Loucy (cell line): ENCODE measurements around the gene MMAB.

ENCODE experiments used
- H2AFZ ChIP-seq: fragments of 200-600 bp; sonication (generic); 2 replicates; pipeline ENCODE4 v1.6.0; 2016; ENCODE audit warnings: antibody characterized with exemption, mild to moderate bottlenecking, low read length, moderate library complexity
- H3F3A ChIP-seq: fragments of 200-600 bp; 2 replicates; pipeline ENCODE4 v1.6.0; 2016; ENCODE audit warnings: antibody characterized with exemption, low read depth, mild to moderate bottlenecking
- H3K27me3 ChIP-seq: fragments of 200-600 bp; sonication (generic); 2 replicates; pipeline ENCODE4 v1.6.1; 2014; ENCODE audit warnings: low read length, mild to moderate bottlenecking; ENCODE audit not compliant: insufficient read depth, poor library complexity, severe bottlenecking
- H3K36me3 ChIP-seq: fragments of 200-600 bp; sonication (generic); 2 replicates; pipeline ENCODE4 v1.6.1; 2016; ENCODE audit warnings: low read length; ENCODE audit not compliant: insufficient read depth
- H3K4me1 ChIP-seq: fragments of 200-600 bp; sonication (generic); 2 replicates; pipeline ENCODE4 v1.5.1; 2014; ENCODE audit warnings: low read length, mild to moderate bottlenecking; ENCODE audit not compliant: insufficient read depth, poor library complexity, severe bottlenecking
- H3K4me2 ChIP-seq: fragments of 200-600 bp; sonication (generic); 2 replicates; pipeline ENCODE4 v1.6.0; 2014; ENCODE audit warnings: antibody characterized with exemption, low read length, low read depth, mild to moderate bottlenecking; ENCODE audit not compliant: poor library complexity, severe bottlenecking
- H3K4me3 ChIP-seq: fragments of 200-600 bp; sonication (generic); 2 replicates; pipeline ENCODE4 v1.5.1; 2014; ENCODE audit warnings: low read length, mild to moderate bottlenecking, mixed read lengths; ENCODE audit not compliant: poor library complexity, severe bottlenecking
- H3K79me2 ChIP-seq: fragments of 200-600 bp; sonication (generic); 2 replicates; pipeline ENCODE4 v1.6.1; 2014; ENCODE audit warnings: low read length; ENCODE audit not compliant: insufficient read depth
- H3K9ac ChIP-seq: fragments of 200-600 bp; sonication (generic); 2 replicates; pipeline ENCODE4 v1.6.0; 2014; ENCODE audit warnings: mild to moderate bottlenecking, low read depth, low read length, moderate library complexity; ENCODE audit not compliant: poor library complexity, severe bottlenecking
- H3K9me2 ChIP-seq: fragments of 200-600 bp; sonication (generic); replicated peaks from 2 replicates; pipeline ENCODE4 v1.6.1; 2016; ENCODE audit warnings: low read depth, low read length, mixed read lengths
- H3K9me3 ChIP-seq: fragments of 200-600 bp; sonication (generic); 2 replicates; pipeline ENCODE4 v1.6.1; 2014; ENCODE audit warnings: mild to moderate bottlenecking, antibody characterized with exemption, low read length, low read depth; ENCODE audit not compliant: insufficient read depth
- H4K20me1 ChIP-seq: fragments of 200-600 bp; sonication (generic); 2 replicates; pipeline ENCODE4 v1.6.0; 2014; ENCODE audit warnings: antibody characterized with exemption, low read length, mild to moderate bottlenecking; ENCODE audit not compliant: insufficient read depth, poor library complexity, severe bottlenecking
- CTCF ChIP-seq: fragments of 200-600 bp; sonication (generic); conservative IDR thresholded peaks from 2 replicates; pipeline ENCODE4 v1.5.1; 2014; ENCODE audit warnings: mild to moderate bottlenecking, antibody characterized with exemption, low read length
- EZH2phosphoT487 ChIP-seq: fragments of 200-600 bp; IDR thresholded peaks from 2 replicates; pipeline ENCODE4 v1.6.1; 2018; ENCODE audit warnings: antibody characterized with exemption, mild to moderate bottlenecking, moderate library complexity, borderline replicate concordance

The MMAB gene

GRCh38 chr12:109588461-109589239 lies 15.3 kb upstream of the MMAB start:
- H3K4me1 ChIP-seq: no peaks in the 10 kb centered on the region
- H3K9ac ChIP-seq: no peak overlapping the region
- peaks cover 30% of the 10 kb centered on the region; the same call in 1 of the 2 replicates for H3K36me3 ChIP-seq
- no peaks in the 10 kb centered on the region for H3K79me2 ChIP-seq
- no peak overlapping the region for H3K4me2 ChIP-seq
- no peak overlapping the region for H3K4me3 ChIP-seq
- no peak overlapping the region for H2AFZ ChIP-seq
- peaks cover 3% of the 10 kb centered on the region for H4K20me1 ChIP-seq
- H3K27me3 ChIP-seq: no peaks in the 10 kb centered on the region
- H3F3A ChIP-seq: no peaks in the 10 kb centered on the region
- TF ChIP-seq EZH2phosphoT487: no peak
- no peak for TF ChIP-seq CTCF
- no peaks in the 10 kb centered on the region for H3K9me3 ChIP-seq
- no peaks in the 10 kb centered on the region for H3K9me2 ChIP-seq

GRCh38 chr12:109587921-109588320 lies 14.6 kb upstream of the MMAB start:
- no peak overlapping the region for H2AFZ ChIP-seq
- H3K79me2 ChIP-seq: no peaks in the 10 kb centered on the region
- no peaks in the 10 kb centered on the region for H3F3A ChIP-seq
- peaks cover 31% of the 10 kb centered on the region; the same call in 1 of the 2 replicates for H3K36me3 ChIP-seq
- no peaks in the 10 kb centered on the region for H3K27me3 ChIP-seq
- H3K9me2 ChIP-seq: no peaks in the 10 kb centered on the region
- H3K9ac ChIP-seq: no peak overlapping the region
- H3K4me3 ChIP-seq: no peak overlapping the region
- H3K4me2 ChIP-seq: no peak overlapping the region
- peaks cover 3% of the 10 kb centered on the region for H4K20me1 ChIP-seq
- TF ChIP-seq EZH2phosphoT487 (no peak), CTCF (no peak)
- H3K9me3 ChIP-seq: no peaks in the 10 kb centered on the region
- no peaks in the 10 kb centered on the region for H3K4me1 ChIP-seq

- peaks cover 34% of the 10 kb centered on the region; the same call in 1 of the 2 replicates for H3K36me3 ChIP-seq
- H3K9me2 ChIP-seq: no peaks in the 10 kb centered on the region
- TF ChIP-seq CTCF (no peak), EZH2phosphoT487 (no peak)
- no peaks in the 10 kb centered on the region for H3K79me2 ChIP-seq
- H2AFZ ChIP-seq: no peak overlapping the region
- no peaks in the 10 kb centered on the region for H3K27me3 ChIP-seq
- no peaks in the 10 kb centered on the region for H4K20me1 ChIP-seq
- H3K4me1 ChIP-seq: no peaks in the 10 kb centered on the region
- H3K4me3 ChIP-seq: no peak overlapping the region
- H3K4me2 ChIP-seq: no peak overlapping the region
- H3K9ac ChIP-seq: no peak overlapping the region
- no peaks in the 10 kb centered on the region for H3F3A ChIP-seq
- H3K9me3 ChIP-seq: no peaks in the 10 kb centered on the region
Observed at GRCh38 chr12:109586385-109587296, 13.3 kb upstream of the MMAB start.
